Loucy (cell line): ENCODE data around the gene ETV5.

Source experiments
- EZH2phosphoT487 ChIP-seq: fragments of 200-600 bp; IDR thresholded peaks from 2 replicates; pipeline ENCODE4 v1.6.1; 2018; ENCODE audit warnings: antibody characterized with exemption, mild to moderate bottlenecking, moderate library complexity, borderline replicate concordance
- TF ChIP-seq, protein P1 (sequence below): fragments of 200-600 bp; sonication (generic); conservative IDR thresholded peaks from 2 replicates; pipeline ENCODE4 v1.5.1; 2014; ENCODE audit warnings: mild to moderate bottlenecking, antibody characterized with exemption, low read length

- TF ChIP-seq, protein P1, sequence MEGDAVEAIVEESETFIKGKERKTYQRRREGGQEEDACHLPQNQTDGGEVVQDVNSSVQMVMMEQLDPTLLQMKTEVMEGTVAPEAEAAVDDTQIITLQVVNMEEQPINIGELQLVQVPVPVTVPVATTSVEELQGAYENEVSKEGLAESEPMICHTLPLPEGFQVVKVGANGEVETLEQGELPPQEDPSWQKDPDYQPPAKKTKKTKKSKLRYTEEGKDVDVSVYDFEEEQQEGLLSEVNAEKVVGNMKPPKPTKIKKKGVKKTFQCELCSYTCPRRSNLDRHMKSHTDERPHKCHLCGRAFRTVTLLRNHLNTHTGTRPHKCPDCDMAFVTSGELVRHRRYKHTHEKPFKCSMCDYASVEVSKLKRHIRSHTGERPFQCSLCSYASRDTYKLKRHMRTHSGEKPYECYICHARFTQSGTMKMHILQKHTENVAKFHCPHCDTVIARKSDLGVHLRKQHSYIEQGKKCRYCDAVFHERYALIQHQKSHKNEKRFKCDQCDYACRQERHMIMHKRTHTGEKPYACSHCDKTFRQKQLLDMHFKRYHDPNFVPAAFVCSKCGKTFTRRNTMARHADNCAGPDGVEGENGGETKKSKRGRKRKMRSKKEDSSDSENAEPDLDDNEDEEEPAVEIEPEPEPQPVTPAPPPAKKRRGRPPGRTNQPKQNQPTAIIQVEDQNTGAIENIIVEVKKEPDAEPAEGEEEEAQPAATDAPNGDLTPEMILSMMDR: no peak
- TF ChIP-seq EZH2phosphoT487: no peak
These were observed 96.8 kb downstream of the ETV5 start for GRCh38 chr3:186012137-186012536.
